Vagina (tissue), 2 donors: ENCODE data around the gene LHX4.

Experiments
- POLR2AphosphoS5 ChIP-seq, 2 donors: sonication (generic); formaldehyde crosslinking; IDR thresholded peaks; one replicate each; pipeline ENCODE4 v1.9.0; 2017; ENCODE audit warnings: antibody characterized with exemption in 2 of 2, mild to moderate bottlenecking in 2 of 2, low read depth in 1 of 2; ENCODE audit not compliant: insufficient read depth in 1 of 2
- TF ChIP-seq, protein P1 (sequence below), 3 experiments: fragments of 450-650 bp in 2 of 3; fragments of 200-600 bp in 1 of 3; sonication (generic) in 1 of 3; IDR thresholded peaks; one replicate each; pipeline ENCODE4 v1.5.1; 2017 to 2019; ENCODE audit warnings: antibody characterized with exemption in 3 of 3, mild to moderate bottlenecking in 2 of 3, moderate library complexity in 2 of 3

DNA sequence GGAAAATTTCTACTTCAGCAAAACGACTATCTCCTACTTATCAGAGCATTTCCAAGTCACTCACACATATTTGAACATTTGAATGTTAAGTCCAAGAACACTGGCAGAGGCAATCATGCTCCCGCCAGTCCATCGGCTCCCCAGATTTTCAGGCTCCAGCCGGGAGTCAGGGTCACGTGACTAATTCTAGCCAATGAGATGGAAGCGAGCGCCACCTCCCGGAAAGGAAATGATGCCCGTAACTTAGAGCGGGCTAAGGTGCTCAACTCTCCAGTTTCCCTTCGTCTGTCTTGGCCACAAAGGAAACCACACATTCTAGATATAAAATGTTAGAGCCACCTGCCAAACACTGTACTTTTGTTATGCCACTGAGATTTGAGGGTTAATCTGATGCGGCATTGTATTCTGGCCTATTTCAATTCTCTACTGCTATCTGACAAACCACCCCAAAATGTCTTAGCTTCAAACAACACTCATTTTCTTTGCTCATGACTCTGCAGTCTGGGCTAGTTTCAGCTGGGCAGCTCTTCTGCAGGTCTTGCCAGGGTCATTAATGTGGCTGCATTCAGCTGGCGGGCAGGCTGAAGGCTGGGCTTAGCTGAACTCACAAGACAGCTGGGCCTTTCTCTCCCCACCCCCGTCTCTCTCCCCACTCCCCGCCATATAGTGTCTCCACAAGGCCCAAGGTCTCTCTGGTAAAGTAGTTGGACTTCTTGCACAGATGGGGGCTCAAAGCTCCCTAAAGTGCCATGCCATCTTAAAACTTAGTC lies 16.5 kb upstream of the LHX4 start:
- TF ChIP-seq, protein P1, sequence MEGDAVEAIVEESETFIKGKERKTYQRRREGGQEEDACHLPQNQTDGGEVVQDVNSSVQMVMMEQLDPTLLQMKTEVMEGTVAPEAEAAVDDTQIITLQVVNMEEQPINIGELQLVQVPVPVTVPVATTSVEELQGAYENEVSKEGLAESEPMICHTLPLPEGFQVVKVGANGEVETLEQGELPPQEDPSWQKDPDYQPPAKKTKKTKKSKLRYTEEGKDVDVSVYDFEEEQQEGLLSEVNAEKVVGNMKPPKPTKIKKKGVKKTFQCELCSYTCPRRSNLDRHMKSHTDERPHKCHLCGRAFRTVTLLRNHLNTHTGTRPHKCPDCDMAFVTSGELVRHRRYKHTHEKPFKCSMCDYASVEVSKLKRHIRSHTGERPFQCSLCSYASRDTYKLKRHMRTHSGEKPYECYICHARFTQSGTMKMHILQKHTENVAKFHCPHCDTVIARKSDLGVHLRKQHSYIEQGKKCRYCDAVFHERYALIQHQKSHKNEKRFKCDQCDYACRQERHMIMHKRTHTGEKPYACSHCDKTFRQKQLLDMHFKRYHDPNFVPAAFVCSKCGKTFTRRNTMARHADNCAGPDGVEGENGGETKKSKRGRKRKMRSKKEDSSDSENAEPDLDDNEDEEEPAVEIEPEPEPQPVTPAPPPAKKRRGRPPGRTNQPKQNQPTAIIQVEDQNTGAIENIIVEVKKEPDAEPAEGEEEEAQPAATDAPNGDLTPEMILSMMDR (IDR thresholded peaks at IDR 0.05) = no peak
- no peak for TF ChIP-seq POLR2AphosphoS5 (IDR thresholded peaks at IDR 0.05; ENCODE audit: insufficient read depth in 1 of 2, low read depth in 1 of 2)
